ENCODE results near the gene CCBE1. TPM values are rescaled to one million over a fixed set of nuclear protein-coding genes. Genes with fewer than 3 reads are reported as not detected.
"Not testable (repeated sequence)": the region's sequence is repeated elsewhere in the genome, so short reads cannot be mapped to it uniquely, and the experiment has no call there.

CCBE1 gene
- total RNA-seq, 4 donors from 2014 or later, result 0.18 to 2.8 (median 1.6) TPM

GRCh38 chr18:59715445-59715844 is 18.2 kb upstream of the CCBE1 start:
- TF ChIP-seq CTCF (IDR thresholded peaks at IDR 0.05), result no peak
- no peaks in the 10 kb centered on the region for H3K36me3 ChIP-seq
- no peak overlapping the region for H3K4me3 ChIP-seq
- no peak for DNase-seq
- H3K27me3 ChIP-seq, result no peaks in the 10 kb centered on the region
- no peaks in the 10 kb centered on the region for H3K4me1 ChIP-seq
- H3K9me3 ChIP-seq, result no peaks in the 10 kb centered on the region
- no peak overlapping the region for H3K27ac ChIP-seq

- not testable (repeated sequence) for H3K4me3 ChIP-seq, DNase-seq, H3K27ac ChIP-seq, H3K36me3 ChIP-seq, H3K4me1 ChIP-seq, H3K27me3 ChIP-seq, H3K9me3 ChIP-seq
Observed at GRCh38 chr18:59714096-59714495, 16.9 kb upstream of the CCBE1 start.

GRCh38 chr18:59712311-59712710 is 15.1 kb upstream of the CCBE1 start:
- no peaks in the 10 kb centered on the region for H3K36me3 ChIP-seq
- H3K27ac ChIP-seq, result no peak overlapping the region
- H3K9me3 ChIP-seq, result no peaks in the 10 kb centered on the region
- DNase-seq, result no peak
- H3K4me1 ChIP-seq, result no peaks in the 10 kb centered on the region
- no peak overlapping the region for H3K4me3 ChIP-seq
- H3K27me3 ChIP-seq, result no peaks in the 10 kb centered on the region
- TF ChIP-seq CTCF (IDR thresholded peaks at IDR 0.05) (no peak), POLR2A (IDR thresholded peaks at IDR 0.05) (no peak)

- Histone ChIP-seq H3K27ac (no peak overlapping the region), H3K9me3 (no peaks in the 10 kb centered on the region), H3K27me3 (no peaks in the 10 kb centered on the region), H3K4me3 (no peak overlapping the region), H3K4me1 (no peaks in the 10 kb centered on the region), H3K36me3 (no peaks in the 10 kb centered on the region)
- no peak for DNase-seq
- TF ChIP-seq POLR2A (IDR thresholded peaks at IDR 0.05), result no peak
- no peak for TF ChIP-seq CTCF (IDR thresholded peaks at IDR 0.05)
Observed at GRCh38 chr18:59708988-59709387, 11.8 kb upstream of the CCBE1 start.

GRCh38 chr18:59707306-59707705 is 10.1 kb upstream of the CCBE1 start:
- no peak for DNase-seq
- no peaks in the 10 kb centered on the region for H3K4me1 ChIP-seq
- TF ChIP-seq CTCF (IDR thresholded peaks at IDR 0.05), result no peak
- no peak for TF ChIP-seq POLR2A (IDR thresholded peaks at IDR 0.05)
- H3K36me3 ChIP-seq, result no peaks in the 10 kb centered on the region
- H3K27ac ChIP-seq, result no peak overlapping the region
- no peak overlapping the region for H3K4me3 ChIP-seq
- no peaks in the 10 kb centered on the region for H3K9me3 ChIP-seq
- no peaks in the 10 kb centered on the region for H3K27me3 ChIP-seq

- no peak for TF ChIP-seq POLR2A (IDR thresholded peaks at IDR 0.05)
- TF ChIP-seq CTCF (IDR thresholded peaks at IDR 0.05), result no peak
- no peak overlapping the region for H3K27ac ChIP-seq
Observed at GRCh38 chr18:59706499-59706898, 9.3 kb upstream of the CCBE1 start.

More at GRCh38 chr18:59706499-59706898, 9.3 kb upstream of the CCBE1 start:
- no peak overlapping the region for H3K4me3 ChIP-seq
- no peaks in the 10 kb centered on the region for H3K9me3 ChIP-seq
- H3K4me1 ChIP-seq, result no peaks in the 10 kb centered on the region
- DNase-seq, result no peak
- no peaks in the 10 kb centered on the region for H3K27me3 ChIP-seq
- no peaks in the 10 kb centered on the region for H3K36me3 ChIP-seq
